HCT116 (cell line): ENCODE measurements around the gene TPK1. TPM values are rescaled to one million over a fixed set of nuclear protein-coding genes. Genes with fewer than 3 reads are reported as not detected.
A peak's percentile ranks its signal among the peaks of the same experiment; 100 is the strongest.

Experiments
- ATAC-seq: fragments of 200-7000 bp; cut with Tn5 transposase; 2 replicates; pipeline ENCODE4 v1.9.1; 2020; ENCODE audit warnings: mild to moderate bottlenecking, moderate library complexity
- BruUV-seq: library from RNA; stranded (reverse); fragments of 400-500 nt; replicated peaks from 2 replicates; lab custom pipeline; 2021; lab: Mats Ljungman, UMichigan
- CTCF ChIA-PET: fragments of 300-600 bp; sonication (Branson Sonifier 250); formaldehyde crosslinking; loops from one replicate; lab custom pipeline; 2021; ENCODE audit warnings: antibody characterized with exemption; lab: Charles Lee
- POLR2A ChIA-PET: fragments of 300-600, 350-600 bp; sonication (Branson Sonifier 250); formaldehyde crosslinking; loops from one replicate; lab custom pipeline; 2021; ENCODE audit warnings: antibody characterized with exemption; lab: Charles Lee
- RAD21 ChIA-PET, 2 experiments: fragments of 300-600 bp; sonication (Branson Sonifier 250); formaldehyde crosslinking; loops; one replicate each; lab custom pipeline; 2023; ENCODE audit warnings: low total read pairs in 2 of 2; ENCODE audit not compliant: uncharacterized antibody in 2 of 2, unreplicated experiment in 2 of 2, low non-redundant PET in 1 of 2; lab: Charles Lee
- DNase-seq: peaks from one replicate; pipeline ENCODE4 v3.0.0-alpha.2; 2010; ENCODE audit warnings: low read depth, low spot score
- H2AFZ ChIP-seq: fragments of 200-600 bp; shearing (Covaris generic), sonication (generic); 2 replicates; pipeline ENCODE4 v1.6.1; 2017; ENCODE audit warnings: low read depth, mixed run types, mixed read lengths, antibody characterized with exemption, low read length; ENCODE audit not compliant: poor library complexity, severe bottlenecking
- H3K27ac ChIP-seq: 2 replicates; pipeline ENCODE4 v1.5.1; 2012; ENCODE audit warnings: low read depth, low read length
- H3K27me3 ChIP-seq: fragments of 200-600 bp; sonication (generic); 2 replicates; pipeline ENCODE4 v1.6.1; 2016; ENCODE audit warnings: mixed run types, low read length, mixed read lengths; ENCODE audit not compliant: insufficient read depth
- H3K36me3 ChIP-seq, 2 experiments: fragments of 200-500 bp in 1 of 2; fragments of 200-600 bp in 1 of 2; sonication (Bioruptor generic) in 1 of 2; sonication (generic) in 1 of 2; 2 replicates each; pipeline versions ENCODE4 v1.5.1 to v1.6.1; 2014 to 2016; ENCODE audit warnings: low read length in 2 of 2, inconsistent platforms in 1 of 2, mixed read lengths in 1 of 2, mixed run types in 1 of 2; ENCODE audit not compliant: insufficient read depth in 2 of 2, control insufficient read depth in 1 of 2
- H3K4me1 ChIP-seq, 2 experiments: fragments of 200-600 bp in 1 of 2; sonication (generic) in 1 of 2; 2 replicates each; pipeline versions ENCODE4 v1.5.1 to v1.6.1; 2012 to 2017; ENCODE audit warnings: low read length in 2 of 2, inconsistent platforms in 1 of 2, mild to moderate bottlenecking in 1 of 2, mixed read lengths in 1 of 2, mixed run types in 1 of 2, moderate library complexity in 1 of 2; ENCODE audit not compliant: insufficient read depth in 2 of 2, control insufficient read depth in 1 of 2
- H3K4me2 ChIP-seq: fragments of 200-600 bp; sonication (generic); 2 replicates; pipeline ENCODE4 v1.6.1; 2017; ENCODE audit warnings: mixed run types, low read length, mixed read lengths
- H3K4me3 ChIP-seq, 2 experiments: fragments of 200-600 bp in 1 of 2; sonication (generic) in 1 of 2; replicated peaks in 1 of 2; 2 replicates each; pipeline ENCODE4 v1.5.1; 2011 to 2016; ENCODE audit warnings: low read length in 2 of 2, control low read depth in 1 of 2, low read depth in 1 of 2, mild to moderate bottlenecking in 1 of 2, mixed read lengths in 1 of 2, mixed run types in 1 of 2
- H3K79me2 ChIP-seq: fragments of 200-600 bp; sonication (generic); 2 replicates; pipeline ENCODE4 v1.6.1; 2017; ENCODE audit warnings: mild to moderate bottlenecking, mixed run types, low read length, moderate library complexity, mixed read lengths; ENCODE audit not compliant: insufficient read depth
- H3K9ac ChIP-seq: fragments of 200-600 bp; sonication (generic); 2 replicates; pipeline ENCODE4 v1.6.1; 2016; ENCODE audit warnings: low read length, mixed read lengths
- H3K9me2 ChIP-seq: fragments of 200-600 bp; sonication (generic), shearing (Covaris generic); 2 replicates; pipeline ENCODE4 v1.6.1; 2017; ENCODE audit warnings: mixed run types, mild to moderate bottlenecking, moderate library complexity; ENCODE audit not compliant: insufficient read depth
- H3K9me3 ChIP-seq, 2 experiments: fragments of 200-500 bp in 1 of 2; fragments of 200-600 bp in 1 of 2; sonication (Bioruptor generic) in 1 of 2; sonication (generic) in 1 of 2; 2 replicates each; pipeline ENCODE4 v1.6.1; 2014 to 2017; ENCODE audit warnings: low read length in 2 of 2, mixed read lengths in 2 of 2, inconsistent platforms in 1 of 2, low read depth in 1 of 2, mild to moderate bottlenecking in 1 of 2, mixed run types in 1 of 2, moderate library complexity in 1 of 2; ENCODE audit not compliant: control insufficient read depth in 1 of 2, insufficient read depth in 1 of 2
- H4K20me1 ChIP-seq: fragments of 200-600 bp; sonication (generic), shearing (Covaris generic); 2 replicates; pipeline ENCODE4 v1.6.1; 2017; ENCODE audit warnings: mixed run types, mild to moderate bottlenecking, moderate library complexity; ENCODE audit not compliant: insufficient read depth
- ATF3 ChIP-seq: IDR thresholded peaks from 2 replicates; pipeline ENCODE4 v1.6.1; 2012
- CBX3 ChIP-seq: IDR thresholded peaks from 2 replicates; pipeline ENCODE4 v1.6.1; 2012; ENCODE audit warnings: low read depth
- ELF1 ChIP-seq: IDR thresholded peaks from 2 replicates; pipeline ENCODE4 v1.6.1; 2012; ENCODE audit warnings: low read depth, borderline replicate concordance
- EZH2phosphoT487 ChIP-seq: fragments of 200-600 bp; IDR thresholded peaks from 2 replicates; pipeline ENCODE4 v1.6.1; 2018; ENCODE audit warnings: antibody characterized with exemption, borderline replicate concordance
- JUND ChIP-seq: IDR thresholded peaks from 2 replicates; pipeline ENCODE4 v1.6.1; 2012
- MAX ChIP-seq: IDR thresholded peaks from 2 replicates; pipeline ENCODE4 v1.6.1; 2012
- POLR2A ChIP-seq: IDR thresholded peaks from 2 replicates; pipeline ENCODE4 v1.7.0; 2011; ENCODE audit warnings: borderline replicate concordance; ENCODE audit not compliant: insufficient read depth, insufficient read length; ENCODE audit errors: extremely low read depth
- SIN3A ChIP-seq: IDR thresholded peaks from 2 replicates; pipeline ENCODE4 v1.6.1; 2012; ENCODE audit warnings: low read depth
- SRF ChIP-seq: IDR thresholded peaks from 2 replicates; pipeline ENCODE4 v1.6.1; 2012; ENCODE audit warnings: low read depth
- ZBTB33 ChIP-seq: IDR thresholded peaks from 2 replicates; pipeline ENCODE4 v1.6.1; 2011; ENCODE audit warnings: mild to moderate bottlenecking, low read length, moderate library complexity; ENCODE audit not compliant: insufficient replicate concordance; ENCODE audit errors: extremely low read depth
- ZFX ChIP-seq: fragments of 450-650 bp; IDR thresholded peaks from 2 replicates; pipeline ENCODE4 v1.6.1; 2017
- intact Hi-C: fragments of 100-400 bp; cut with micrococcal nuclease; formaldehyde crosslinking; loops from 2 replicates; pipeline ENCODE4 v1.10.0; 2022
- total RNA-seq: library from RNA; stranded (reverse); gene quantifications from one replicate; pipeline ENCODE4 v1.2.1, GENCODE V29; 2021; ENCODE audit not compliant: unreplicated experiment

Gene TPK1
- total RNA-seq, 1 experiment from 2014 or later: 5.4 TPM

GRCh38 chr7:144723301-144723700, 112.6 kb downstream of the TPK1 start (continued):
- TF ChIP-seq ZBTB33: no peak
- no peak for TF ChIP-seq MAX
- TF ChIP-seq ZFX: no peak
- no peak for TF ChIP-seq EZH2phosphoT487
- TF ChIP-seq ELF1: no peak
- no peak for TF ChIP-seq ATF3
- TF ChIP-seq SRF: no peak
- TF ChIP-seq JUND: no peak
- no peak for TF ChIP-seq CBX3
- no peak for TF ChIP-seq SIN3A

GRCh38 chr7:144720710-144721109, 115.1 kb downstream of the TPK1 start:
- no peak for TF ChIP-seq SRF
- TF ChIP-seq POLR2A: no peak
- POLR2A ChIA-PET: no interaction called here
- no TSS peak for BruUV-seq

More at GRCh38 chr7:144720710-144721109, 115.1 kb downstream of the TPK1 start:
- RAD21 ChIA-PET: no interaction called here
- H3K27ac ChIP-seq: no peak overlapping the region
- ATAC-seq (no peak), DNase-seq (no peak)
- intact Hi-C loops: no loop called here
- no peaks in the 10 kb centered on the region for H3K9me3 ChIP-seq
- no peak overlapping the region for H2AFZ ChIP-seq
- H3K9me2 ChIP-seq: no peaks in the 10 kb centered on the region
- CTCF ChIA-PET: no interaction called here
- H3K36me3 ChIP-seq: no peaks in the 10 kb centered on the region
- H3K27me3 ChIP-seq: no peaks in the 10 kb centered on the region
- no peaks in the 10 kb centered on the region for H3K79me2 ChIP-seq
- peaks cover 5 to 10% of the 10 kb centered on the region in 2 experiments; a peak in 3 of 4 replicates for H3K4me1 ChIP-seq
- H3K4me2 ChIP-seq: peak overlapping the region; percentile 43; the same call in 1 of the 2 replicates
- no peaks in the 10 kb centered on the region for H4K20me1 ChIP-seq
- no peak overlapping the region for H3K4me3 ChIP-seq
- H3K9ac ChIP-seq: no peak overlapping the region
